Measurements from ENCODE around the gene PLOD1.

DNA sequence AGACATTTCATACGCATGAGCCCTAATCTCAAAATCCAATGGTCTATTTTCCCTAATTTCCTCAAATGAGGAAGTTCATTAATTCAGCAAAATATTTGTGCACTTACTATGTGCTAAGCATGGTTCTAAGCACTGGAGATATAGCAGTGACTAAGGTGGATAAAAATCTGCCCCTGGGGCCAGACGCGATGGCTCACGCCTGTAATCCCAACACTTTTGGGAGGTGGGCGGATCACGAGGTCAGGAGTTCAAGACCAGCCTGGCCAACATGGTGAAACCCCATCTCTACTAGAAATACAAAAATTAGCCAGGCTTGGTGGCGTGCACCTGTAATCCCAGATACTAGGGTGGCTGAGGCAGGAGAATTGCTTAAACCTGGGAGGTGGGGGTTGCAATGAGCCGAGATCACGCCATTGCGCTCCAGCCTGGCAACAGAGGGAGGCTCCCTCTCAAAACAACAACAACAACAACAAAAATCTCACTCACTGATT is 80.5 kb downstream of the PLOD1 start:
- TF ChIP-seq, protein P1, sequence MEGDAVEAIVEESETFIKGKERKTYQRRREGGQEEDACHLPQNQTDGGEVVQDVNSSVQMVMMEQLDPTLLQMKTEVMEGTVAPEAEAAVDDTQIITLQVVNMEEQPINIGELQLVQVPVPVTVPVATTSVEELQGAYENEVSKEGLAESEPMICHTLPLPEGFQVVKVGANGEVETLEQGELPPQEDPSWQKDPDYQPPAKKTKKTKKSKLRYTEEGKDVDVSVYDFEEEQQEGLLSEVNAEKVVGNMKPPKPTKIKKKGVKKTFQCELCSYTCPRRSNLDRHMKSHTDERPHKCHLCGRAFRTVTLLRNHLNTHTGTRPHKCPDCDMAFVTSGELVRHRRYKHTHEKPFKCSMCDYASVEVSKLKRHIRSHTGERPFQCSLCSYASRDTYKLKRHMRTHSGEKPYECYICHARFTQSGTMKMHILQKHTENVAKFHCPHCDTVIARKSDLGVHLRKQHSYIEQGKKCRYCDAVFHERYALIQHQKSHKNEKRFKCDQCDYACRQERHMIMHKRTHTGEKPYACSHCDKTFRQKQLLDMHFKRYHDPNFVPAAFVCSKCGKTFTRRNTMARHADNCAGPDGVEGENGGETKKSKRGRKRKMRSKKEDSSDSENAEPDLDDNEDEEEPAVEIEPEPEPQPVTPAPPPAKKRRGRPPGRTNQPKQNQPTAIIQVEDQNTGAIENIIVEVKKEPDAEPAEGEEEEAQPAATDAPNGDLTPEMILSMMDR (IDR thresholded peaks at IDR 0.05) = no peak
- no peak for TF ChIP-seq POLR2AphosphoS5 (IDR thresholded peaks at IDR 0.05)
- TF ChIP-seq POLR2A (IDR thresholded peaks at IDR 0.05) = no peak

Measured in transverse colon (tissue), 4 donors.